ENCODE data around the gene FLOT2. TPM values are rescaled to one million over a fixed set of nuclear protein-coding genes. Genes with fewer than 3 reads are reported as not detected.
"Not testable (repeated sequence)": the region's sequence is repeated elsewhere in the genome, so short reads cannot be mapped to it uniquely, and the experiment has no call there.

FLOT2 gene
- total RNA-seq, 1 donor from 2014 or later, result 143 TPM

- TF ChIP-seq CTCF (IDR thresholded peaks at IDR 0.05; ENCODE audit: partially characterized antibody, unreplicated experiment), result no peak
- DNase-seq, result no peak
- H3K27me3 Mint-ChIP-seq (ENCODE audit: unreplicated experiment), result no peaks in the 10 kb centered on the region
- H3K36me3 Mint-ChIP-seq (ENCODE audit: unreplicated experiment), result no peaks in the 10 kb centered on the region
- peaks cover 3% of the 10 kb centered on the region for H3K9me3 Mint-ChIP-seq (ENCODE audit: unreplicated experiment)
- H3K4me3 Mint-ChIP-seq (ENCODE audit: unreplicated experiment), result peak overlapping the region; percentile 89
- H3K4me1 Mint-ChIP-seq (ENCODE audit: low read depth, unreplicated experiment), result peaks cover 1% of the 10 kb centered on the region
- peak overlapping the region; percentile 79 for H3K27ac Mint-ChIP-seq (ENCODE audit: unreplicated experiment)
Observed at GRCh38 chr17:28855336-28855679, 42.2 kb downstream of the FLOT2 start.

- peak; percentile 88 for DNase-seq
- H3K36me3 Mint-ChIP-seq (ENCODE audit: unreplicated experiment), result no peaks in the 10 kb centered on the region
- TF ChIP-seq CTCF (IDR thresholded peaks at IDR 0.05; ENCODE audit: partially characterized antibody, unreplicated experiment), result no peak
- H3K4me1 Mint-ChIP-seq (ENCODE audit: low read depth, unreplicated experiment), result peaks cover 1% of the 10 kb centered on the region
- H3K9me3 Mint-ChIP-seq (ENCODE audit: unreplicated experiment), result peaks cover 3% of the 10 kb centered on the region
- peak within 1 kb of the TSS; percentile 79 for H3K27ac Mint-ChIP-seq (ENCODE audit: unreplicated experiment)
- peak within 1 kb of the TSS; percentile 89 for H3K4me3 Mint-ChIP-seq (ENCODE audit: unreplicated experiment)
- no peaks in the 10 kb centered on the region for H3K27me3 Mint-ChIP-seq (ENCODE audit: unreplicated experiment)
Observed at GRCh38 chr17:28854457-28855335, 42.8 kb downstream of the FLOT2 start, which contains the start of gene ERAL1. ERAL1 (plus strand) TSS chr17:28855016; CDS start chr17:28855035, 19 bp downstream.

GRCh38 chr17:28853295-28853694 lies 44.2 kb downstream of the FLOT2 start:
- Mint-ChIP-seq H3K36me3 (ENCODE audit: unreplicated experiment) (no peaks in the 10 kb centered on the region), H3K4me1 (ENCODE audit: low read depth, unreplicated experiment) (peaks cover 1% of the 10 kb centered on the region), H3K27ac (ENCODE audit: unreplicated experiment) (no peak overlapping the region), H3K4me3 (ENCODE audit: unreplicated experiment) (peak overlapping the region; percentile 15), H3K27me3 (ENCODE audit: unreplicated experiment) (no peaks in the 10 kb centered on the region), H3K9me3 (ENCODE audit: unreplicated experiment) (peaks cover 3% of the 10 kb centered on the region)
- TF ChIP-seq CTCF (IDR thresholded peaks at IDR 0.05; ENCODE audit: partially characterized antibody, unreplicated experiment), result no peak
- DNase-seq, result no peak

GRCh38 chr17:28849281-28849680 lies 48.3 kb downstream of the FLOT2 start:
- H3K27ac Mint-ChIP-seq (ENCODE audit: unreplicated experiment), result no peak overlapping the region
- H3K36me3 Mint-ChIP-seq (ENCODE audit: unreplicated experiment), result no peaks in the 10 kb centered on the region
- H3K4me3 Mint-ChIP-seq (ENCODE audit: unreplicated experiment), result no peak overlapping the region
- TF ChIP-seq CTCF (IDR thresholded peaks at IDR 0.05; ENCODE audit: partially characterized antibody, unreplicated experiment), result no peak
- H3K4me1 Mint-ChIP-seq (ENCODE audit: low read depth, unreplicated experiment), result no peaks in the 10 kb centered on the region
- no peaks in the 10 kb centered on the region for H3K27me3 Mint-ChIP-seq (ENCODE audit: unreplicated experiment)
- DNase-seq, result no peak
- no peaks in the 10 kb centered on the region for H3K9me3 Mint-ChIP-seq (ENCODE audit: unreplicated experiment)

- H3K4me1 Mint-ChIP-seq (ENCODE audit: low read depth, unreplicated experiment); H3K27ac Mint-ChIP-seq (ENCODE audit: unreplicated experiment); H3K36me3 Mint-ChIP-seq (ENCODE audit: unreplicated experiment); H3K9me3 Mint-ChIP-seq (ENCODE audit: unreplicated experiment); H3K27me3 Mint-ChIP-seq (ENCODE audit: unreplicated experiment); H3K4me3 Mint-ChIP-seq (ENCODE audit: unreplicated experiment): not testable (repeated sequence)
- peak; percentile 28 for DNase-seq
- TF ChIP-seq CTCF (IDR thresholded peaks at IDR 0.05; ENCODE audit: partially characterized antibody, unreplicated experiment), result peak; percentile 74
Observed at GRCh38 chr17:28848667-28849066, 48.9 kb downstream of the FLOT2 start.

- not testable (repeated sequence) for H3K27ac Mint-ChIP-seq (ENCODE audit: unreplicated experiment); H3K4me1 Mint-ChIP-seq (ENCODE audit: low read depth, unreplicated experiment); H3K27me3 Mint-ChIP-seq (ENCODE audit: unreplicated experiment); H3K4me3 Mint-ChIP-seq (ENCODE audit: unreplicated experiment); H3K36me3 Mint-ChIP-seq (ENCODE audit: unreplicated experiment); DNase-seq; H3K9me3 Mint-ChIP-seq (ENCODE audit: unreplicated experiment)
Observed at GRCh38 chr17:28846699-28847098, 50.8 kb downstream of the FLOT2 start.

Data from glutamatergic neuron (in vitro differentiated cells).